Femur (tissue), 1 donor: ENCODE measurements around the gene SERINC1.
"Not testable (repeated sequence)": the region's sequence is repeated elsewhere in the genome, so short reads cannot be mapped to it uniquely, and the experiment has no call there.

Experiments
- DNase-seq: peaks from one replicate; pipeline ENCODE4 v3.0.0-alpha.2; 2017

Gene SERINC1

GRCh38 chr6:122471107-122472021 lies at the start of gene SERINC1:
Gene SERINC1, minus strand, starts transcription at chr6:122471807. Its CDS starts 70 bp downstream, at chr6:122471737.
- peak; percentile 97 for DNase-seq

- no peak for DNase-seq
Measured at GRCh38 chr6:122511193-122511924, 39.8 kb upstream of the SERINC1 start.

GRCh38 chr6:122505170-122505569 lies 33.6 kb upstream of the SERINC1 start:
- DNase-seq, result not testable (repeated sequence)

- DNase-seq, result no peak
Measured at GRCh38 chr6:122501475-122501874, 29.9 kb upstream of the SERINC1 start.

GRCh38 chr6:122495612-122496011 lies 24.0 kb upstream of the SERINC1 start:
- no peak for DNase-seq

- DNase-seq, result no peak
Measured at GRCh38 chr6:122494665-122495272, 23.2 kb upstream of the SERINC1 start.

GRCh38 chr6:122491919-122492555 lies 20.4 kb upstream of the SERINC1 start:
- peak; percentile 78 for DNase-seq

- no peak for DNase-seq
Measured at GRCh38 chr6:122490607-122491006, 19.0 kb upstream of the SERINC1 start.

- no peak for DNase-seq
Measured at GRCh38 chr6:122484760-122485159, 13.2 kb upstream of the SERINC1 start.

- DNase-seq, result no peak
Measured at GRCh38 chr6:122482750-122483080, 11.1 kb upstream of the SERINC1 start.

GRCh38 chr6:122476131-122476530 lies 4.5 kb upstream of the SERINC1 start:
- DNase-seq, result no peak

- DNase-seq, result no peak
Measured at GRCh38 chr6:122472022-122472340, 374 bp upstream of the SERINC1 start.

GRCh38 chr6:122461885-122462284 lies 9.7 kb downstream of the SERINC1 start:
- DNase-seq, result no peak

- not testable (repeated sequence) for DNase-seq
Measured at GRCh38 chr6:122459865-122460416, 11.7 kb downstream of the SERINC1 start.

GRCh38 chr6:122459240-122459639 lies 12.4 kb downstream of the SERINC1 start:
- DNase-seq, result no peak

- no peak for DNase-seq
Measured at GRCh38 chr6:122458087-122458486, 13.5 kb downstream of the SERINC1 start.

GRCh38 chr6:122455116-122455515 lies 16.5 kb downstream of the SERINC1 start:
- DNase-seq, result not testable (repeated sequence)

- DNase-seq, result no peak
Measured at GRCh38 chr6:122454673-122455072, 16.9 kb downstream of the SERINC1 start.

GRCh38 chr6:122452509-122452908 lies 19.1 kb downstream of the SERINC1 start:
- DNase-seq, result no peak

GRCh38 chr6:122449069-122449468 lies 22.5 kb downstream of the SERINC1 start:
- DNase-seq, result no peak

- DNase-seq, result no peak
Measured at GRCh38 chr6:122445274-122445673, 26.3 kb downstream of the SERINC1 start.

- DNase-seq, result no peak
Measured at GRCh38 chr6:122438975-122439374, 32.6 kb downstream of the SERINC1 start.

- DNase-seq, result no peak
Measured at GRCh38 chr6:122432816-122433215, 38.8 kb downstream of the SERINC1 start.
